H1 (cell line): ENCODE results near the gene RGMB.

Source experiments
- CEBPB ChIP-seq: IDR thresholded peaks from 2 replicates; pipeline ENCODE4 v1.6.1; 2012; ENCODE audit warnings: low read depth, low read length
- POLR2A ChIP-seq, 2 experiments: IDR thresholded peaks; 1 replicate in 1 of 2; 2 replicates in 1 of 2; pipeline ENCODE4 v1.6.1; 2011; ENCODE audit warnings: low read depth in 2 of 2, low read length in 2 of 2, mild to moderate bottlenecking in 2 of 2; ENCODE audit errors: control extremely low read depth in 1 of 2
- POLR2AphosphoS5 ChIP-seq: IDR thresholded peaks from 2 replicates; pipeline ENCODE4 v1.6.1; 2011; ENCODE audit warnings: low read depth, low read length
- TF ChIP-seq, protein P1 (sequence below), 3 experiments: IDR thresholded peaks; 1 replicate in 2 of 3; 2 replicates in 1 of 3; pipeline versions ENCODE4 v1.5.1 to v1.6.1; 2011; ENCODE audit warnings: low read length in 3 of 3, mild to moderate bottlenecking in 3 of 3, inconsistent platforms in 2 of 3, low read depth in 1 of 3, moderate library complexity in 1 of 3; ENCODE audit not compliant: insufficient read depth in 1 of 3; ENCODE audit errors: control extremely low read depth in 1 of 3

DNA sequence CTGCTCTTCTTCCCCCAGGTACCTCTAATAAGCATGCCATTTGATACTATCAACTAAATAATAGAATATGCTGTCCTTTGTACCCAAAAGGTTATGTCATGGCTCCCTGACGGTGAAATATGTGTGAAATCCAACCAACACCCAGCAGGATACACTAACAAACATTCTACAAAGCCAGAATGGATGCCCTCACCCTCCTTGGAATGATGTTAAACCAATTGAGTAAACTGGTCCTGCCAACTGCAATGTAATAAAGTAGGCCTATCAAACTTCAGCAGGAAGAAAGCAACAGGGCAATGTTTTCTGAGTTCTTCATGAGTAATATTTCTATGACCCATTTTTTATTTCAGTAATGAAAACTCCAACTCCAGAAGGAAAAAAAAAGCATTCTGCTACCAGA is 24.9 kb downstream of the RGMB start:
- no peak for TF ChIP-seq POLR2A (IDR thresholded peaks at IDR 0.05; ENCODE audit: control extremely low read depth in 1 of 2, low read depth in 2 of 2, low read length in 2 of 2)
- TF ChIP-seq, protein P1, sequence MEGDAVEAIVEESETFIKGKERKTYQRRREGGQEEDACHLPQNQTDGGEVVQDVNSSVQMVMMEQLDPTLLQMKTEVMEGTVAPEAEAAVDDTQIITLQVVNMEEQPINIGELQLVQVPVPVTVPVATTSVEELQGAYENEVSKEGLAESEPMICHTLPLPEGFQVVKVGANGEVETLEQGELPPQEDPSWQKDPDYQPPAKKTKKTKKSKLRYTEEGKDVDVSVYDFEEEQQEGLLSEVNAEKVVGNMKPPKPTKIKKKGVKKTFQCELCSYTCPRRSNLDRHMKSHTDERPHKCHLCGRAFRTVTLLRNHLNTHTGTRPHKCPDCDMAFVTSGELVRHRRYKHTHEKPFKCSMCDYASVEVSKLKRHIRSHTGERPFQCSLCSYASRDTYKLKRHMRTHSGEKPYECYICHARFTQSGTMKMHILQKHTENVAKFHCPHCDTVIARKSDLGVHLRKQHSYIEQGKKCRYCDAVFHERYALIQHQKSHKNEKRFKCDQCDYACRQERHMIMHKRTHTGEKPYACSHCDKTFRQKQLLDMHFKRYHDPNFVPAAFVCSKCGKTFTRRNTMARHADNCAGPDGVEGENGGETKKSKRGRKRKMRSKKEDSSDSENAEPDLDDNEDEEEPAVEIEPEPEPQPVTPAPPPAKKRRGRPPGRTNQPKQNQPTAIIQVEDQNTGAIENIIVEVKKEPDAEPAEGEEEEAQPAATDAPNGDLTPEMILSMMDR (IDR thresholded peaks at IDR 0.05; ENCODE audit: control extremely low read depth in 1 of 3, insufficient read depth in 1 of 3, low read depth in 1 of 3, low read length in 3 of 3): no peak
- TF ChIP-seq CEBPB: no peak
- no peak for TF ChIP-seq POLR2AphosphoS5
